Stimulated activated CD8-positive, alpha-beta memory T cell treated with anti-CD3 and anti-CD28 coated beads, Interleukin-15, amount 100 ng/mL, for 48 hours (primary cell): ENCODE data around the gene NRARP.

Experiments
- DNase-seq, 2 donors: peaks; one replicate each; pipeline ENCODE4 v3.0.0-alpha.2; 2020; ENCODE audit warnings: low read depth in 2 of 2

NRARP gene

GRCh38 chr9:137323531-137324331, 21.7 kb upstream of the NRARP start:
- DNase-seq = no peak

GRCh38 chr9:137321726-137322361, 19.8 kb upstream of the NRARP start:
- no peak for DNase-seq

- DNase-seq = no peak
These were observed 18.7 kb upstream of the NRARP start for GRCh38 chr9:137320555-137321384.

GRCh38 chr9:137319739-137320551, 17.9 kb upstream of the NRARP start:
- DNase-seq = no peak

GRCh38 chr9:137319011-137319738, 17.1 kb upstream of the NRARP start:
- no peak for DNase-seq

- no peak for DNase-seq
These were observed 16.5 kb upstream of the NRARP start for GRCh38 chr9:137318602-137319001.

- no peak for DNase-seq
These were observed 15.8 kb upstream of the NRARP start for GRCh38 chr9:137317718-137318511.

GRCh38 chr9:137317021-137317717, 15.1 kb upstream of the NRARP start:
- DNase-seq = no peak

GRCh38 chr9:137316012-137316981, 14.2 kb upstream of the NRARP start:
- no peak for DNase-seq

- DNase-seq = no peak
These were observed 13.5 kb upstream of the NRARP start for GRCh38 chr9:137315581-137316011.

GRCh38 chr9:137314561-137315560, 12.8 kb upstream of the NRARP start:
- DNase-seq = no peak

GRCh38 chr9:137313956-137314560, 12.0 kb upstream of the NRARP start:
- DNase-seq = no peak

GRCh38 chr9:137313326-137313936, 11.4 kb upstream of the NRARP start:
- DNase-seq = no peak

- no peak for DNase-seq
These were observed 10.8 kb upstream of the NRARP start for GRCh38 chr9:137312852-137313325.

GRCh38 chr9:137311986-137312851, 10.1 kb upstream of the NRARP start:
- DNase-seq = no peak
